GM19438 (cell line): ENCODE data around the gene AP3B1.
"Not testable (repeated sequence)": the region's sequence is repeated elsewhere in the genome, so short reads cannot be mapped to it uniquely, and the experiment has no call there.

Experiments used
- ATAC-seq: cut with Tn5 transposase; IDR thresholded peaks from one replicate; pipeline ENCODE4 v1.9.1; 2021; ENCODE audit warnings: low read depth; ENCODE audit not compliant: unreplicated experiment

The AP3B1 gene

GRCh38 chr5:78076351-78076750 lies 218.1 kb downstream of the AP3B1 start:
- ATAC-seq: no peak

DNA sequence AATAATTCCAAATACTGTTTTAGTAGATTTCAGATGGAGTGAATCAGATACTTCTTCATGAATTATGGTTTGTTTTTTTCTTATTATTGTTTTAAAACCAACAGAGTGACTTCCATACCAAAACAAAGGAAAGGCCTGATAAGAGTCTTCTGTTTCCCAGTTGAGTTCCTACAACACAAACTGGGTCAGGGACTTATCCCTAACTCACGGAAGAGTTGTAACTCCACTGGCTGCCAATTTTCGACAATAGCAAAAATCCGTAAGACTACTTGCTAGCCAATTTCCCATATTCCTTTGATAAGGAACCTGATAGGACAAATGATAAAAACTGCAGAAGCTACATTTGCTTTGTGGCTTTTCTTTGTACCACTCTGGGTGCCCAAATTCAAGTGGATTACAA lies 219.2 kb downstream of the AP3B1 start:
- no peak for ATAC-seq

DNA sequence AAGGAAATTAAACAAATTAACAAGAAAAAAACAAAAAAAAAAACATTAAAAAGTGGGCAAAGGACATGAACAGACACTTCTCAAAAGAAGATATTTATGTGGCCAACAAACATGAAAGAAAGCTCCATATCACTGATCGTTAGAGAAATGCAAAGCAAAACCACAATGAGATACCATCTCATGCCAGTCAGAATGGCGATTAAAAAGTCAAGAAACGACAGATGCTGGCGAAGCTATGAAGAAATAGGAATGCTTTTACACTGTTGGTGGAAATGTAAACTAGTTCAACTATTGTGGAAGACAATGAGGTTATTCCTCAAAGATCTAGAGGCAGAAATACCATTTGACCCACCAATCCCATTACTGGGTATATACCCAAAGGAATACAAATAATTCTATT lies 223.8 kb downstream of the AP3B1 start:
- not testable (repeated sequence) for ATAC-seq

DNA sequence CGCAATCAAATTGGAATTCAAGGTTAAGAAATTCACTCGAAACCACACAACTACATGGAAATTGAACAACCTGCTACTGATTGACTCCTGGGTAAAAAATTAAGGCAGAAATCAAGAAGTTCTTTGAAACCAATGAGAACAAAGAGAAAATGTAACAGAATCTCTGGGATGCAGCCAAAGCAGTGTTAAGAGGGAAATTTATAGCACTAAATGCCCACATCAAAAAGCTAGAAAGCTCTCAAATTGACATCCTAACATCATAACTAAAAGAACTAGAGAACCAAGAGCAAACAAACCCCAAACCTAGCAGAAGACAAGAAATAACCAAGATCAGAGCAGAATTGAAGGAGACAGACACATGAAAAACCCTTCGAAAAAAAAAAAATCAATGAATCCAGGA lies 226.9 kb downstream of the AP3B1 start:
- ATAC-seq: not testable (repeated sequence)

GRCh38 chr5:78066722-78067121 lies 227.8 kb downstream of the AP3B1 start:
- ATAC-seq: not testable (repeated sequence)

DNA sequence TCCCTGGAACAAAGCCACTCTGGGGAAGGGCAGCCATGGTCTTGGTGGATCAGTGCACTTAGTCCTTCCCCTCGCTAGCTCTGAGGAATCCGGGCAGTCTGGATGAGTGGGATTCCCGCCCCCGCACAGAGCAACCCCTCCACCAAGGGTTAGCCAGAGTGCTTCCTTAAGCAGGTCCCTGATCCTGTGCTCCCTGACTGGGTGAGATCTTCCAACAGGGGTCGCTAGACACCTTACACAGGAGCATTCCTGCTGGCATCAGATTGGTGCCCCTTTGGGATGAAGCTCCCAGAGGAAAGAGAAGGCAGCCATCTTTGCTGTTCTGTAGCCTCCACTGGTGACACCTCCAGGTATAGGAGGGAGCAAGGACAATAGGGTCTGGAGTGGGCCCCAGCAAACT lies 228.8 kb downstream of the AP3B1 start:
- ATAC-seq: no peak

GRCh38 chr5:78064941-78065472 lies 229.5 kb downstream of the AP3B1 start:
- no peak for ATAC-seq

DNA sequence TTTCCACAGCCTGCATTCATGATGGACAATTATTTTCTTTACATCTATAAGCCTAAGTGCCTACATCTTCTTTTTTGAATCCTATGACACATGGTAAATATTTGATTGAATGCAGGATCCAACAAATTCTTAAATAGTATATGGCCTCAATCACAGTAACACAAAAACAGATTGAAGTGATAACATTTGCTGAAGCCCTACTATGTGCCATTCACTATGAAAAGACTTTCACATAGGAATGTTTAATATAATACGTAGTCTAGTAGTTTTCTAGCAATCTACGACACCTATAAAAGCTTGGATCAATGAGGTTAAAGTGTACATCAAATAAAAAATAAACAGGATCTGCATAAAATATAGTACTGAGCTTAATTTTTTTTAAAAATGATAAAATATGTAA lies 231.0 kb downstream of the AP3B1 start:
- no peak for ATAC-seq

GRCh38 chr5:78062645-78063044 lies 231.9 kb downstream of the AP3B1 start:
- ATAC-seq: no peak

- ATAC-seq: no peak
These were observed 234.1 kb downstream of the AP3B1 start for GRCh38 chr5:78060421-78060820.

DNA sequence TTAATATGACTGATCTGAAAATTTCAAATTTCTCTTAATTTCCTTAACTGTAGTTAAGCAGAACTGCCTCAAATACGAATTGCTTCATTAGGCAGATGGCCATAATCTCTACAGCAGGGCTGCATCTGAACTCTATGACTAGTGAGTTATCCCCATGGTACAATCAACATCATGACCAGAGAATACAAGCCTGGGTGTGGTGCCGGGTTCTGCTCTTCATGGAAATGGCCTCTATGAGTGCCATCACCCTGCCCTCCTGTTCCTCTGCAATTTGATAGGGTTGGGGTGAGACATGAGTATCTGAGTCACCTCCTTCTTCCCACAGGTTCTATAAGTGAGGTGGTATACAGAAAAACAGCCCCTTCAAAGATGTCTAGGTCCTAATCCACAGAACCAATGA lies 235.9 kb downstream of the AP3B1 start:
- no peak for ATAC-seq

DNA sequence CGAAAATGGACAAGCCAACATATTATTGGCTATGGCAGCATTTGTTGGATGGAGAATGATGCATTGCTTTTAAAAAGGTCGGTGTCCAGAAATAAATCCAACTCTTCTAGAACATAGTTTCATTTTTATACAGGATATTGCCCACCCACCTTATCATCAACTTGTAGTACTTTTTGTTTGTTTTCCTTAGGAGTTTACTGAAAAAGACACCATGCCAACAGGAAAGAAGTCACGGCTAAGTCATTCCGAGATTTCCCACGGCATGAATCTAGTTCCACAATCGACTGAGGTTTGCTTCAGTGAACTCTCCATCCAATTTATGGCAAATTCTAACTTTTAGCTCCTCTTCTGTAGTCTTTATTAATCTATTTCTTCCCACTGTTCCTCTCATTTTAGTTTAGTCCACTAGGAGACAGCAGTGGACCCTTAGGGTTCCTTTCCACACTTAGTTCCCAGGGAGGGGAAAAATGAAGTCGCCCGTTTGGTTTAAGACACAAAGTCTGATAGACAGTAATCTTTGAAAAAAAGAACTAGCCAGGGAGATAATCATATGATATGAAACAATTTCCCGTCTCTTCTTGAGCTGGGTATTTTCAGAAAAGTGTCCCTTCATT lies 237.5 kb downstream of the AP3B1 start:
- ATAC-seq: no peak

- no peak for ATAC-seq
These were observed 238.4 kb downstream of the AP3B1 start for GRCh38 chr5:78056053-78056452.

GRCh38 chr5:78050888-78051287 lies 243.6 kb downstream of the AP3B1 start:
- ATAC-seq: no peak

DNA sequence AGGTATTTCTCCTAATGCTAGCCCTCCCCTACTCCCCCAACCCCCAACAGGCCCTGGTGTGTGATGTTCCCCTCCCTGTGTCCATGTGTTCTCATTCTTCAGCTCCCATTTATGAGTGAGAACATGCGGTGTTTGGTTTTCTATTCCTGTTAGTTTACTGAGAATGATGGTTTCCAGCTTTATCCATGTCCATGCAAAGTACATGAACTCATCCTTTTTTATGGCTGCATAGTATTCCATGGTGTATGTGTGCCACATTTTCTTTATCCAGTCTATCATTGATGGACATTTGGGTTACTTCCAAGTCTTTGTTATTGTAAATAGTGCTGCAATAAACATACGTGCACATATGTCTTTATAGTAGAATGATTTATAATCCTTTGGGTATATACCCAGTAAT lies 247.7 kb downstream of the AP3B1 start:
- not testable (repeated sequence) for ATAC-seq

DNA sequence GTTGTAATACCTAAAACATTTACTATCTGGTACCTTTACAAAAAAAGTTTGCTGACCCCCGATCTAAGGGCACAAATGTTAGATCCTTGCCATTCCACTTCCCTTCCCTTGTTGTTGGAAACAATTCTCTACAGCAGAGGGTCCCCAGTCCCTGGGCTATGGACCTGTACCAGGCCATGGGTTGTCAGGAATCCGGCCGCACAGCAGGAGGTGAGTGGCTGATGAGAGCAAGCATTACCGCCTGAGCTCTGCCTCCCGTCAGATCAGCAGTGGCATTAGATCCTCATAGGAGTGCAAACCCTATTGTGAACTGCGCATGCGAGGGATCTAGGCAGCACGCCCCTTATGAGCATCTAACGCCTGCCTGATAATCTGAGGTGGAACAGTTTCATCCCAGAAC lies 248.5 kb downstream of the AP3B1 start:
- ATAC-seq: no peak

DNA sequence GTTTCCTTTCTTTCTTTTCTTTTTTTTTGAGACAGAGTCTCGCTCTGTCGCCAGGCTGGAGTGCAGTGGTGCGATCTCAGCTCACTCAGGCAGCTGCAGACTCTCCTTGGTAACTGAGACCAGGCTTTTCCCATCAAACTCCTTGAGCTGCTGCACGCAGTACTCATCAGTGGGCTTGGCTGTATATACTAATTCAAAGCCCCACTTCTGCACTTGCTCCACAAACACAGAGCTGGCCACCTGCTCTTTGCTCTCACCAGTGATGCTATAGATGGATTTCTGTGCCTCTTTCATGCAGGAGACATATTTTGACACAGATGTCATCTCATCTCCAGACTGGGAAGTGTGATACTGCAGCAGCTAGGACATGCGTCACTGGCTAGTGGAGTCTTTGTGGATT lies 252.7 kb downstream of the AP3B1 start:
- no peak for ATAC-seq

DNA sequence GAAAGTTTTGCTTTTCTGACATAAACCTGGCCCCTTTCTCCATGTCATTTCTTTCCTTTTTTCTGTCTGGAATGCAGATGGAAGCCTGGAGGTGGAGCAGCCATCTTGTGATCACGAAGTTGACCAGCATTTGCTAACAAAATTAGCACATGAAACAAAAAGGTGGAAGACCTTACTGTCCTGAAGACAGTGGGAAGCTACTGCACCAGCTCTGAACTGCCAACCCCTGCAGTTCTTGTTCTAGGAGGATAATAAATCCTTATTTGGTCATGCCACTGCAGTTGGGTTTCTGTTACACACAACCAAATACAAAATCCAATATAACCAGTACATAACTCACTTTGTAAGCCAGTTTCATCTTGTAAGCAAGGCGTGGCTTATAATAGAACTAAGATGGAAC lies 269.0 kb downstream of the AP3B1 start:
- no peak for ATAC-seq

DNA sequence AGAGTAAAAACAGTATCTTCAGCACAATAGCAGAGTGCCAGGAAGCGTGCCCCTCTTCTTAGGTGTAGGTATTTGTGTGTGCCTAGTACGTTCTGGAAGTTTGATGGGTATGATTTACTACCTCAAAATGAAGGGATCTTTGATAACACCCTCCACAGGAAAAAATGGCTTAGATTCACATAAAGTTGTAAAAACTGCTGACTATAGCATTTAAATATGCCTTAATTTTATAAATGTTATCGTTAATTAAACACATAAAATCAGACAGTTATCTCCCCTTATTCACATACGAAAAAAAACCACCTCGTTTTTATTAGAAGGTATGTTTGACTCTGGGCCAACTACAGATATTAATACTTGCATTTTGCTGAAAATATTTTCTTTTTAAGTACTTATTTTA lies 274.8 kb downstream of the AP3B1 start:
- ATAC-seq: no peak

- ATAC-seq: no peak
These were observed 277.5 kb downstream of the AP3B1 start for GRCh38 chr5:78016863-78017529.

DNA sequence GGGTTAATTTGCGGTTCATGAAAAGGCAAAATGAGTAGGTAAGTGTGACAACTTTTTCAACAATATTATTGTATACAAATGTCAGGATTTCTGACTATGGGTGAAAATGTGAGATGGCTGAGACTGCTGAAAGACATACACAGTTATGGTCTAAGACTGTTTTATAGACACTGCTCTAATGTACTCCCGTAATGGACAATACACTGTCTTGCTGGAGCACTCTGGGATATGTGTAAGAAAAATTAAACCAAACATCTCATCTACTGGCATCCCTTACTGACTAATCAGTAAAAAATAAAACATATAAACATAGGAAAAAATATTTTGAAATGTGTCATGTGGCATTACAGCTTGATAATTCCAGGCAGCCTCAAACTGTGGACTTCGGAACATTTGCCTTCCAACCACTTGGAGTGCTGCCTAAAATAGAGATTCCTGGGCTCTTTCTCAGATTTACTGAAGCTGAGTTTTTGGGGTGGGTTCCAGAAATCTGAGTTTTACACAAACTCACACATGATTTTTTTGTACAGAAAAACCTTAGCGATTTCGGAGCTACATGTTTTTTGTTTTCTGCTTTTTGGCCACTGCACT lies 284.5 kb downstream of the AP3B1 start:
- ATAC-seq: no peak
